Testis (tissue), 3 donors: Measurements from ENCODE around the gene TEX14. TPM values are rescaled to one million over a fixed set of nuclear protein-coding genes. Genes with fewer than 3 reads are reported as not detected.

Source experiments
- DNase-seq: peaks from one replicate; pipeline ENCODE4 v3.0.0-alpha.2; 2019
- H3K27ac ChIP-seq, 2 donors: fragments of 200-600 bp; sonication (generic); one replicate each; pipeline ENCODE4 v1.5.1; 2019
- H3K27me3 ChIP-seq: fragments of 200-600 bp; sonication (generic); one replicate; pipeline ENCODE4 v1.5.1; 2019
- H3K36me3 ChIP-seq: fragments of 200-600 bp; sonication (generic); one replicate; pipeline ENCODE4 v1.5.1; 2017; ENCODE audit warnings: low read depth; ENCODE audit errors: missing control alignments
- H3K4me1 ChIP-seq: fragments of 200-600 bp; sonication (generic); one replicate; pipeline ENCODE4 v1.5.1; 2019
- H3K4me3 ChIP-seq, 2 donors: fragments of 200-600 bp; sonication (generic); one replicate each; pipeline ENCODE4 v1.5.1; 2017 to 2019
- H3K9me3 ChIP-seq: fragments of 200-600 bp; sonication (generic); one replicate; pipeline ENCODE4 v1.5.1; 2017
- POLR2A ChIP-seq: fragments of 450-650 bp; IDR thresholded peaks from one replicate; pipeline ENCODE4 v1.6.1; 2017; ENCODE audit warnings: antibody characterized with exemption, mild to moderate bottlenecking, moderate library complexity
- WGBS, 2 donors: methylation state at CpG; one replicate each; pipeline ENCODE4 v1.1.5; 2018; 5-methylcytosine and 5-hydroxymethylcytosine counted together
- intact Hi-C: fragments of 100-400 bp; cut with DNase I; formaldehyde crosslinking; loops from one replicate; pipeline ENCODE4 v1.15.1; 2023; ENCODE audit warnings: low total_unique reads
- polyA plus RNA-seq: library from polyadenylated mRNA; stranded (reverse); fragments of 350-450 nt; fragmentation: Illumina TruSeq; extraction: RNeasy Lipid Tissue Mini Kit (QIAGEN cat#74804); gene quantifications from one replicate; pipeline ENCODE4 v1.2.3, GENCODE V29; 2014; ENCODE audit warnings: low read depth, low replicate concordance; ENCODE audit not compliant: insufficient read depth
- total RNA-seq, 2 donors: library from RNA; depleted of rRNA; stranded (reverse); fragments of >200 nt; gene quantifications; one replicate each; pipeline ENCODE4 v1.2.3, GENCODE V29; 2016
- TF ChIP-seq, protein P1 (sequence below), 3 experiments: fragments of 450-650 bp in 2 of 3; fragments of 200-600 bp in 1 of 3; sonication (generic) in 1 of 3; IDR thresholded peaks; one replicate each; pipeline ENCODE4 v1.5.1; 2016 to 2019; ENCODE audit warnings: antibody characterized with exemption in 3 of 3, mild to moderate bottlenecking in 2 of 3, moderate library complexity in 1 of 3

The TEX14 gene
- total and polyA plus RNA-seq, 3 donors from 2014 or later = 27.7 to 96.5 (median 37.2) TPM

DNA sequence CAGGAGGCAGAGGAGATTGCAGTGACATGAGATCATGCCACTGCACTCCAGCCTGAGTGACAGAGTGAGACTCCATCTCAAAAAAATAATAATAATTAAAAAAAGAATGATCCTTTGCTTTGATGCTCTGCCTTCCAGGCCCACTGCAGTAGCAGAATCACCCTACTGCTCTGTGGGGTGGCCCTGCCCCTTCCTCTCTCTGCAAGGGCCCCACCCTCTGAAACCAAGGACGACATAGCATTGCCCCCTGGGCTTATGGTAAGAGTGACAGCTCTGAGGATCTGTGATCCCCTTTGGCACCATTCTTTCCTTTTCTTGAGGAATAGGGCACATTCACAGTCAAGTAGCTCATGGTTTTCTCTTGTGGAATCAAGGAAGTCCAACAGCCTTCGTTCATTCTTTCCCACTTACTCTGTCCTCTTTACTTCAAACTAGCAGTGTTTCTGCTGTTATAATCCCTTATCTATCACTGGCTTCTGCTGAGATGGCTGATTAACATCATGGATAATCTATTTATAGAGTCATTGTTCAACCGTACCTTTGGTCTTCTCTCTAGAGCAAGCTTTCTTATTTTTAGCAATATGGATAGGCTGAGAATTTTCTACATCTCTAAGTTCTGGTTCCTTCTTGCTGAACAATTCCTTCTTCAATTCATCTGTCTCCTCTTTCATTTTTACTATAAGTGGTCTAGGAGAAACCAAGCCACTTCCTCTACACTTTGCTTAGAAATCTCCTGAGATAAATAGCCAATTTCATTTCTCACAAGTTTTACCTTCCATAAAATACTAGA, 14.7 kb upstream of the TEX14 start:
- 77 to 88% methylated on average over 3 of the region's 3 CpGs for WGBS, 2 donors
- no peak for DNase-seq
- Histone ChIP-seq H3K4me1 (no peaks in the 10 kb centered on the region), H3K27me3 (no peaks in the 10 kb centered on the region), H3K27ac (no peak overlapping the region), H3K4me3 (no peak overlapping the region), H3K36me3 (no peaks in the 10 kb centered on the region), H3K9me3 (no peaks in the 10 kb centered on the region)
- TF ChIP-seq POLR2A = no peak
- TF ChIP-seq, protein P1, sequence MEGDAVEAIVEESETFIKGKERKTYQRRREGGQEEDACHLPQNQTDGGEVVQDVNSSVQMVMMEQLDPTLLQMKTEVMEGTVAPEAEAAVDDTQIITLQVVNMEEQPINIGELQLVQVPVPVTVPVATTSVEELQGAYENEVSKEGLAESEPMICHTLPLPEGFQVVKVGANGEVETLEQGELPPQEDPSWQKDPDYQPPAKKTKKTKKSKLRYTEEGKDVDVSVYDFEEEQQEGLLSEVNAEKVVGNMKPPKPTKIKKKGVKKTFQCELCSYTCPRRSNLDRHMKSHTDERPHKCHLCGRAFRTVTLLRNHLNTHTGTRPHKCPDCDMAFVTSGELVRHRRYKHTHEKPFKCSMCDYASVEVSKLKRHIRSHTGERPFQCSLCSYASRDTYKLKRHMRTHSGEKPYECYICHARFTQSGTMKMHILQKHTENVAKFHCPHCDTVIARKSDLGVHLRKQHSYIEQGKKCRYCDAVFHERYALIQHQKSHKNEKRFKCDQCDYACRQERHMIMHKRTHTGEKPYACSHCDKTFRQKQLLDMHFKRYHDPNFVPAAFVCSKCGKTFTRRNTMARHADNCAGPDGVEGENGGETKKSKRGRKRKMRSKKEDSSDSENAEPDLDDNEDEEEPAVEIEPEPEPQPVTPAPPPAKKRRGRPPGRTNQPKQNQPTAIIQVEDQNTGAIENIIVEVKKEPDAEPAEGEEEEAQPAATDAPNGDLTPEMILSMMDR (IDR thresholded peaks at IDR 0.05) = no peak
- intact Hi-C loops = no loop called here

DNA sequence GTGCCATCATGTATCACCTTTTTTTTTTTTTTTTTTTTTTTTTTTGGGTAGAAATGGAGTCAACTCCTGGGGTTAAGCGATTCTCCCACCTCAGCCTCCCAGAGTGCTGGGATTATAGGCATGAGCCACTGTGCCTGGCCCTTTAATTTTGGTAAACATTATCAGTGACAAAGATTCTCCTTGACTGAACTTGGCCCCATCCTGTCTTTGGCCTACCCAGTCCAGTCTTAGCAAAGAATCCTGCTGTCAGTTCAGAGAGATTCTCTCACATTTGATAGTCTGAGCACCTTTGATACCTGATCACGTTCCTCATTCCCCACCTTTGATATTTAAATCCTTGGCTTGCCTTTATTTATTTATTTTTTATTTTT, 12.1 kb upstream of the TEX14 start:
- Histone ChIP-seq H3K4me1 (no peaks in the 10 kb centered on the region), H3K4me3 (no peak overlapping the region), H3K36me3 (no peaks in the 10 kb centered on the region), H3K27ac (no peak overlapping the region), H3K27me3 (no peaks in the 10 kb centered on the region), H3K9me3 (no peaks in the 10 kb centered on the region)
- TF ChIP-seq POLR2A = no peak
- TF ChIP-seq, protein P1 (IDR thresholded peaks at IDR 0.05) = no peak
- DNase-seq = no peak
- intact Hi-C loops = no loop called here
- 92 to 98% methylated on average over 2 of the region's 2 CpGs for WGBS, 2 donors

DNA sequence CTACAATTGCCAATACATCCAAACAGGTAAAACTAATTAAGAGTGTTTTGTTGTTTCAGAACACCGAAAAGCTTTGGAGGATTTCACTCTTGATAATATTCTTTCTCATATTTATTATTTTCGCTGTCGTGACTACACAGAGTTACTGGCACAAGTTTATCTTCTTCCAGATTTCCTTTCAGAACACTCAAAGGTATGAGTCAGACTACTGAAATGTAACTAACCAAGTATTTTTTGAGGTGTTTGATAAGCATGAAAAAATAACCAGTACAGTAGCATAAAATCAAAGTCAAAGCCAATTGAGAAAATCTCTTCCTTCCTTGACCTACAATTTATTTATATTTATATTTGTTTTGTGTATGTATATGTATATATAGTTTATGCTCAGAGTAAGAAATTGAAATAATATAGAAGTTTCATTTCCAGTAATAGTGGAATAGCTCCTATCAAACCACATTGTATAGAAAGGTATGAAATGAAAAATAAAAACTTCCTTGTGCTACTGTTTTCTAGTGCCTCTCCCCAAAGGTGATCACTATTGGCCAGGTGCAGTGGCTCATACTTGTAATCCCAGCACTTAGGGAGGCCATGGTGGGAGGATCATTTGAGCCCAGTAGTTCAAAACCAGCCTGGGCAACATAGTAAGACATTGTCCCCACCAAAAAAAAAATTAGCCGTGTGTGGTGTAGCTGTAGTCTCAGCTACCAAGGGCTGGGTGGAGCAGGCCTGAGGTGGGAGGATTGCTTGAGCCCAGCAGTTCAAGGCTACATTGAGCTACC, 11.5 kb upstream of the TEX14 start:
- H3K9me3 ChIP-seq = no peaks in the 10 kb centered on the region
- DNase-seq = no peak
- 67 to 78% methylated on average over 4 of the region's 4 CpGs for WGBS, 2 donors
- H3K27me3 ChIP-seq = no peaks in the 10 kb centered on the region
- TF ChIP-seq, protein P1 (IDR thresholded peaks at IDR 0.05) = no peak
- TF ChIP-seq POLR2A = no peak
- no peak overlapping the region for H3K4me3 ChIP-seq
- H3K36me3 ChIP-seq = no peaks in the 10 kb centered on the region
- H3K27ac ChIP-seq = no peak overlapping the region
- intact Hi-C loops = no loop called here
- H3K4me1 ChIP-seq = no peaks in the 10 kb centered on the region

DNA sequence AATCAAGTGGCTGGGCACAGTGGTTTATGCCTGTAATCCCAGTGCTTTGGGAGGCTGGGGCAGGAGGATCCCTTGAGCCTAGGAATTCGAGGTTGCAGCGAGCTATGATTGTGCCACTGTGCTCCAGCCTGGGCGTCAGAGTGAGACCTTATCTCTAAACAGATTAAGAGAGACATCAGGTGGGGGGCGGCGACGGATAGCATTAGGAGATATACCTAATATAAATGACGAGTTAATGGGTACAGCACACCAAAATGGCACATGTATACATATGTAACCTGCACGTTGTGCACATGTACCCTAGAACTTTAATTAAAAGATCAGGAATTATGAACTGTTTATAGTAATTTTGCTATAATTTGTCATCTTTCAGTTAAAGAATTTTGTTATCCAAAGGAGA, 10.9 kb upstream of the TEX14 start:
- H3K4me1 ChIP-seq = no peaks in the 10 kb centered on the region
- H3K4me3 ChIP-seq = no peak overlapping the region
- no peaks in the 10 kb centered on the region for H3K27me3 ChIP-seq
- no peaks in the 10 kb centered on the region for H3K36me3 ChIP-seq
- no peaks in the 10 kb centered on the region for H3K9me3 ChIP-seq
- no peak overlapping the region for H3K27ac ChIP-seq
- intact Hi-C loops = no loop called here
- no peak for TF ChIP-seq POLR2A
- TF ChIP-seq, protein P1 (IDR thresholded peaks at IDR 0.05) = no peak
- 84 to 86% methylated on average over 8 of the region's 8 CpGs for WGBS, 2 donors
- DNase-seq = no peak
